ENCODE results near the gene XPO1. TPM values are rescaled to one million over a fixed set of nuclear protein-coding genes. Genes with fewer than 3 reads are reported as not detected.

XPO1 gene
- polyA plus RNA-seq, 1 donor from 2014 or later = 494 TPM

DNA sequence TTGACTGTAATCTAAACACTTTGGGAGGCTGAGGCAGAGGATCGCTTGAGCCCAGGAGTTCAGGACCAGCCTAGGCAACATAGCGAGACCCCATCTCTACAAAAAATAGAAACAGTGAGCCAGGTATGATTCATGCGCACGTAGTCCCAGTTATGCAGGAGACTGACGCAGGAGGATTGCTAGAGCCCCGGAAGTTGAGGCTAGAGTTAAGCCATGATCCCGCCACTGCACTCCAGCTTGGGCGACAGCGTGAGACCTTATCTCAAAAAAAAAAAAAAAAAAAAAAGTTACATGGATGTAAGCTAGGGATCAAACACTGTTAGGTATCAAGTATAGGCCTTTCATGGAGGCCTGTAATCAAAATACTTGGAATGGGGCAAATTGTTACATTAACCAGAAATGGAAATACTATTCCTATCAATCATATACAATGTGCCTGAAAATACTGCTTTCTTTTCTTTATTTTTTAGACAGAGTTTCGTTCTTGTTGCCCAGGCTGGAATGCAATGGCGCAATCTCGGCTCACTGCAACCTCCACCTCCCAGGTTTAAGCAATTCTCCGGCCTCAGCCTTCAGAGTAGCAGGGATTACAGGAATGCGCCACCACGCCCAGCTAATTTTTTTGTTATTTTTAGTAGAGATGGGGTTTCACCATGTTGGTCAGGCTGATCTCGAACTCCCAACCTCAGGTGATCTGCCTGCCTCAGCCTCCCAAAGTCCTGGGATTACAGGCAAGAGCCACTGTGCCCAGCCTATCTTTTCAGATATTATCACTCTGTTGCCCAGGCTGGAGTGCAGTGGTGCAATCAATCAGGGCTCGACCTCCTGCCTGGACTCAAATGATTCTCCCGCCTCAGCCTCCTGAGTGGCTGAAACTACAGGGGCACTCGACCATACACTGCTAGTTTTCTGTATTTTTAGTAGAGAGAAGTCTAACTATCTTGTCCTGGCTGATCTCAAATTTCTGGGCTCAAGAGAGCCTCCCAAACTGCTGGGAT is 27.2 kb downstream of the XPO1 start:
- Histone ChIP-seq H3K27ac (ENCODE audit: low read length) (no peak overlapping the region), H3K4me2 (ENCODE audit: low read length) (no peak overlapping the region), H3K79me2 (replicated peaks; ENCODE audit: insufficient read depth, low read length) (peaks cover 57% of the 10 kb centered on the region), H3K9ac (ENCODE audit: low read length) (no peak overlapping the region), H3K9me3 (ENCODE audit: low read length) (no peaks in the 10 kb centered on the region), H2AFZ (ENCODE audit: low read depth, low read length) (no peak overlapping the region), H3K36me3 (ENCODE audit: insufficient read depth, low read length) (peaks cover 7% of the 10 kb centered on the region), H3K4me3 (ENCODE audit: low read length) (no peak overlapping the region), H3K9me2 (ENCODE audit: insufficient read depth, low read length) (no peaks in the 10 kb centered on the region), H4K20me1 (ENCODE audit: insufficient read depth) (peaks cover 22% of the 10 kb centered on the region), H3F3A (ENCODE audit: insufficient read depth, low read length, poor library complexity, severe bottlenecking) (no peaks in the 10 kb centered on the region), H3K27me3 (ENCODE audit: insufficient read depth, low read depth, low read length) (no peaks in the 10 kb centered on the region)
- TF ChIP-seq, protein P1, sequence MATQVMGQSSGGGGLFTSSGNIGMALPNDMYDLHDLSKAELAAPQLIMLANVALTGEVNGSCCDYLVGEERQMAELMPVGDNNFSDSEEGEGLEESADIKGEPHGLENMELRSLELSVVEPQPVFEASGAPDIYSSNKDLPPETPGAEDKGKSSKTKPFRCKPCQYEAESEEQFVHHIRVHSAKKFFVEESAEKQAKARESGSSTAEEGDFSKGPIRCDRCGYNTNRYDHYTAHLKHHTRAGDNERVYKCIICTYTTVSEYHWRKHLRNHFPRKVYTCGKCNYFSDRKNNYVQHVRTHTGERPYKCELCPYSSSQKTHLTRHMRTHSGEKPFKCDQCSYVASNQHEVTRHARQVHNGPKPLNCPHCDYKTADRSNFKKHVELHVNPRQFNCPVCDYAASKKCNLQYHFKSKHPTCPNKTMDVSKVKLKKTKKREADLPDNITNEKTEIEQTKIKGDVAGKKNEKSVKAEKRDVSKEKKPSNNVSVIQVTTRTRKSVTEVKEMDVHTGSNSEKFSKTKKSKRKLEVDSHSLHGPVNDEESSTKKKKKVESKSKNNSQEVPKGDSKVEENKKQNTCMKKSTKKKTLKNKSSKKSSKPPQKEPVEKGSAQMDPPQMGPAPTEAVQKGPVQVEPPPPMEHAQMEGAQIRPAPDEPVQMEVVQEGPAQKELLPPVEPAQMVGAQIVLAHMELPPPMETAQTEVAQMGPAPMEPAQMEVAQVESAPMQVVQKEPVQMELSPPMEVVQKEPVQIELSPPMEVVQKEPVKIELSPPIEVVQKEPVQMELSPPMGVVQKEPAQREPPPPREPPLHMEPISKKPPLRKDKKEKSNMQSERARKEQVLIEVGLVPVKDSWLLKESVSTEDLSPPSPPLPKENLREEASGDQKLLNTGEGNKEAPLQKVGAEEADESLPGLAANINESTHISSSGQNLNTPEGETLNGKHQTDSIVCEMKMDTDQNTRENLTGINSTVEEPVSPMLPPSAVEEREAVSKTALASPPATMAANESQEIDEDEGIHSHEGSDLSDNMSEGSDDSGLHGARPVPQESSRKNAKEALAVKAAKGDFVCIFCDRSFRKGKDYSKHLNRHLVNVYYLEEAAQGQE (IDR thresholded peaks at IDR 0.05; ENCODE audit: borderline replicate concordance) = no peak
- TF ChIP-seq, protein P2, sequence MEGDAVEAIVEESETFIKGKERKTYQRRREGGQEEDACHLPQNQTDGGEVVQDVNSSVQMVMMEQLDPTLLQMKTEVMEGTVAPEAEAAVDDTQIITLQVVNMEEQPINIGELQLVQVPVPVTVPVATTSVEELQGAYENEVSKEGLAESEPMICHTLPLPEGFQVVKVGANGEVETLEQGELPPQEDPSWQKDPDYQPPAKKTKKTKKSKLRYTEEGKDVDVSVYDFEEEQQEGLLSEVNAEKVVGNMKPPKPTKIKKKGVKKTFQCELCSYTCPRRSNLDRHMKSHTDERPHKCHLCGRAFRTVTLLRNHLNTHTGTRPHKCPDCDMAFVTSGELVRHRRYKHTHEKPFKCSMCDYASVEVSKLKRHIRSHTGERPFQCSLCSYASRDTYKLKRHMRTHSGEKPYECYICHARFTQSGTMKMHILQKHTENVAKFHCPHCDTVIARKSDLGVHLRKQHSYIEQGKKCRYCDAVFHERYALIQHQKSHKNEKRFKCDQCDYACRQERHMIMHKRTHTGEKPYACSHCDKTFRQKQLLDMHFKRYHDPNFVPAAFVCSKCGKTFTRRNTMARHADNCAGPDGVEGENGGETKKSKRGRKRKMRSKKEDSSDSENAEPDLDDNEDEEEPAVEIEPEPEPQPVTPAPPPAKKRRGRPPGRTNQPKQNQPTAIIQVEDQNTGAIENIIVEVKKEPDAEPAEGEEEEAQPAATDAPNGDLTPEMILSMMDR (IDR thresholded peaks at IDR 0.05; ENCODE audit: poor library complexity, severe bottlenecking) = no peak
- TF ChIP-seq MXI1 (conservative IDR thresholded peaks at IDR 0.05; ENCODE audit: poor library complexity, severe bottlenecking) = no peak
- no peak for TF ChIP-seq EZH2 (IDR thresholded peaks at IDR 0.05; ENCODE audit: borderline replicate concordance, insufficient read depth, low read length, poor library complexity, severe bottlenecking)
- no peak for TF ChIP-seq SMC3 (conservative IDR thresholded peaks at IDR 0.05; ENCODE audit: poor library complexity)
- TF ChIP-seq POLR2AphosphoS5 (IDR thresholded peaks at IDR 0.05) = no peak
- no peak for TF ChIP-seq RAD21 (conservative IDR thresholded peaks at IDR 0.05)
- TF ChIP-seq EP300 (conservative IDR thresholded peaks at IDR 0.05; ENCODE audit: poor library complexity, severe bottlenecking) = no peak
- no peak for TF ChIP-seq TAF1 (IDR thresholded peaks at IDR 0.05; ENCODE audit: low read depth)

DNA sequence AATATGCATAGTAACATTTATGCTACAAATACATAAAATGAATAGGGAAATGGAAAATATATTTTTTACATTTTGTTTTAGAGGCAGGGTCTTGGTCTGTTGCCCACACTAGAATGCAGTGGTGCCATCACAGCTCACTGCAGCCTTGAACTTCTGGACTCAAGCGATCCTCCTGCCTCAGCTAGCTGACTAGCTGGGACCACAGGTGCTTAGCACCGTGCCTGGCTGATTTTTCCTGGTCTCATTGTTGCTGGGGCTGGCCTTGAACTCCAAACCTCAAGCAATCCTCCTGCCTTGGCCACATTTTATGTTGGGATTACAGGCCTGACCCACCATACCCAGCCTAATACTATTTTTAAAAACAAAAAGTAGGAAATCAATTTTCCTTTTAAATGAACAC is 33.2 kb downstream of the XPO1 start:
- no peak overlapping the region for H3K4me2 ChIP-seq (ENCODE audit: low read length)
- H3K9me3 ChIP-seq (ENCODE audit: low read length) = no peaks in the 10 kb centered on the region
- H3K36me3 ChIP-seq (ENCODE audit: insufficient read depth, low read length) = peaks cover 7% of the 10 kb centered on the region
- peaks cover 46% of the 10 kb centered on the region for H3K79me2 ChIP-seq (replicated peaks; ENCODE audit: insufficient read depth, low read length)
- peaks cover 18% of the 10 kb centered on the region for H4K20me1 ChIP-seq (ENCODE audit: insufficient read depth)
- H3K27ac ChIP-seq (ENCODE audit: low read length) = no peak overlapping the region
- no peaks in the 10 kb centered on the region for H3K27me3 ChIP-seq (ENCODE audit: insufficient read depth, low read depth, low read length)
- H3K4me3 ChIP-seq (ENCODE audit: low read length) = no peak overlapping the region
- no peak overlapping the region for H3K9ac ChIP-seq (ENCODE audit: low read length)
- no peak for TF ChIP-seq POLR2AphosphoS5 (IDR thresholded peaks at IDR 0.05)
- no peak for TF ChIP-seq SMC3 (conservative IDR thresholded peaks at IDR 0.05; ENCODE audit: poor library complexity)
- no peak for TF ChIP-seq EZH2 (IDR thresholded peaks at IDR 0.05; ENCODE audit: borderline replicate concordance, insufficient read depth, low read length, poor library complexity, severe bottlenecking)
- no peak for TF ChIP-seq TAF1 (IDR thresholded peaks at IDR 0.05; ENCODE audit: low read depth)
- no peak for TF ChIP-seq RAD21 (conservative IDR thresholded peaks at IDR 0.05)
- TF ChIP-seq, protein P1 (IDR thresholded peaks at IDR 0.05; ENCODE audit: borderline replicate concordance) = no peak
- TF ChIP-seq, protein P2 (IDR thresholded peaks at IDR 0.05; ENCODE audit: poor library complexity, severe bottlenecking) = no peak
- TF ChIP-seq EP300 (conservative IDR thresholded peaks at IDR 0.05; ENCODE audit: poor library complexity, severe bottlenecking) = no peak
- no peak for TF ChIP-seq MXI1 (conservative IDR thresholded peaks at IDR 0.05; ENCODE audit: poor library complexity, severe bottlenecking)
- H3F3A ChIP-seq (ENCODE audit: insufficient read depth, low read length, poor library complexity, severe bottlenecking) = no peaks in the 10 kb centered on the region
- no peaks in the 10 kb centered on the region for H3K9me2 ChIP-seq (ENCODE audit: insufficient read depth, low read length)
- H2AFZ ChIP-seq (ENCODE audit: low read depth, low read length) = no peak overlapping the region

All from neural cell (in vitro differentiated cells).